ENCODE measurements around the gene CASP3. TPM values are rescaled to one million over a fixed set of nuclear protein-coding genes. Genes with fewer than 3 reads are reported as not detected.

CASP3 gene
- total and polyA plus RNA-seq, 9 of the 15 experiments (the other 6 are each of a cell fraction or from before 2014, with no cell fraction given), result 17.6 to 40.1 (median 31.8) TPM

GRCh38 chr4:184657144-184657543, 7.9 kb upstream of the CASP3 start (continued):
- TF ChIP-seq ZNF609 (CRISPR knock-in tag; IDR thresholded peaks at IDR 0.05; ENCODE audit: borderline replicate concordance) (no peak), KLF13 (tag; IDR thresholded peaks at IDR 0.05; ENCODE audit: borderline replicate concordance, low read depth) (no peak), CREBBP (IDR thresholded peaks at IDR 0.05; ENCODE audit: low read depth, low read length) (no peak), WHSC1 (IDR thresholded peaks at IDR 0.05; ENCODE audit: low read length) (no peak), HDAC2 (IDR thresholded peaks at IDR 0.05) (no peak), NR1H2 (CRISPR knock-in tag; IDR thresholded peaks at IDR 0.05) (no peak), SRSF3 (IDR thresholded peaks at IDR 0.05; ENCODE audit: insufficient read depth, low read length) (no peak), TGIF2 (CRISPR knock-in tag; IDR thresholded peaks at IDR 0.05) (no peak)
